Fibroblast of lung (primary cell): ENCODE results near the gene NT5DC1. TPM values are rescaled to one million over a fixed set of nuclear protein-coding genes. Genes with fewer than 3 reads are reported as not detected.

ENCODE experiments used
- DNase-seq, 2 donors: peaks; one replicate each; pipeline versions ENCODE4 v3.0.0 to v3.0.0-alpha.2; 2010; ENCODE audit warnings: low read depth in 2 of 2
- H2AFZ ChIP-seq: 2 replicates; pipeline ENCODE4 v1.5.1; 2012; ENCODE audit warnings: low read length, control low read depth, inconsistent platforms
- H3K27ac ChIP-seq: 2 replicates; pipeline ENCODE4 v1.5.1; 2011; ENCODE audit warnings: low read length, control low read depth; ENCODE audit not compliant: insufficient read depth
- H3K27me3 ChIP-seq: 2 replicates; pipeline ENCODE4 v1.5.1; 2011; ENCODE audit warnings: mild to moderate bottlenecking, low read length; ENCODE audit not compliant: control insufficient read depth, insufficient read depth
- H3K36me3 ChIP-seq: 2 replicates; pipeline ENCODE4 v1.5.1; 2011; ENCODE audit warnings: low read length; ENCODE audit not compliant: control insufficient read depth, insufficient read depth
- H3K4me1 ChIP-seq: 2 replicates; pipeline ENCODE4 v1.5.1; 2011; ENCODE audit warnings: low read length; ENCODE audit not compliant: control insufficient read depth, insufficient read depth; ENCODE audit errors: extremely low read depth
- H3K4me2 ChIP-seq: 2 replicates; pipeline ENCODE4 v1.5.1; 2011; ENCODE audit warnings: low read length, control low read depth; ENCODE audit not compliant: insufficient read depth; ENCODE audit errors: extremely low read depth
- H3K4me3 ChIP-seq, 4 experiments: fragments of 200-600 bp in 1 of 4; sonication (generic) in 1 of 4; replicated peaks in 1 of 4; 2 replicates each; pipeline ENCODE4 v1.5.1; 2011 to 2016; ENCODE audit warnings: low read length in 4 of 4, low read depth in 3 of 4, mild to moderate bottlenecking in 3 of 4, control low read depth in 2 of 4, inconsistent platforms in 1 of 4, mixed read lengths in 1 of 4; ENCODE audit not compliant: insufficient read depth in 1 of 4; ENCODE audit errors: control extremely low read depth in 1 of 4
- H3K79me2 ChIP-seq: 2 replicates; pipeline ENCODE4 v1.5.1; 2012; ENCODE audit warnings: mild to moderate bottlenecking, low read length, inconsistent platforms; ENCODE audit not compliant: control insufficient read depth, insufficient read depth
- H3K9ac ChIP-seq: 2 replicates; pipeline ENCODE4 v1.5.1; 2011; ENCODE audit warnings: mild to moderate bottlenecking, low read length, control low read depth; ENCODE audit not compliant: insufficient read depth
- H3K9me3 ChIP-seq: 2 replicates; pipeline ENCODE4 v1.5.1; 2012; ENCODE audit warnings: low read depth, low read length; ENCODE audit not compliant: control insufficient read depth, insufficient read depth
- H4K20me1 ChIP-seq: 2 replicates; pipeline ENCODE4 v1.5.1; 2011; ENCODE audit warnings: low read length; ENCODE audit not compliant: control insufficient read depth, insufficient read depth; ENCODE audit errors: extremely low read depth
- EZH2 ChIP-seq: IDR thresholded peaks from 2 replicates; pipeline ENCODE4 v1.5.1; 2012; ENCODE audit warnings: low read length, control low read depth, mild to moderate bottlenecking; ENCODE audit errors: missing control alignments
- polyA plus RNA-seq, 2 donors: library from polyadenylated mRNA; depleted of rRNA in 1 of 2; stranded (reverse) in 1 of 2; unstranded in 1 of 2; fragments of >200 nt; gene quantifications; 2 replicates each; pipeline ENCODE4 v1.2.1, GENCODE V29; 2011 to 2012; ENCODE audit warnings: missing spikeins in 1 of 2
- total RNA-seq: library from RNA; depleted of rRNA; stranded (reverse); fragments of >200 nt; gene quantifications from 2 replicates; pipeline ENCODE4 v1.2.1, GENCODE V29; 2014
- TF ChIP-seq, protein P1 (sequence below), 2 donors: IDR thresholded peaks in 1 of 2; conservative IDR thresholded peaks in 1 of 2; 1 replicate in 1 of 2; 2 replicates in 1 of 2; pipeline ENCODE4 v1.5.1; 2011 to 2012; ENCODE audit warnings: low read length in 2 of 2, control low read depth in 1 of 2, inconsistent platforms in 1 of 2, low read depth in 1 of 2, mild to moderate bottlenecking in 1 of 2

NT5DC1 gene
- total and polyA plus RNA-seq, 2 donors (not counting 1 experiment from before 2014, with no cell fraction given): 8.1 to 17.9 TPM

DNA sequence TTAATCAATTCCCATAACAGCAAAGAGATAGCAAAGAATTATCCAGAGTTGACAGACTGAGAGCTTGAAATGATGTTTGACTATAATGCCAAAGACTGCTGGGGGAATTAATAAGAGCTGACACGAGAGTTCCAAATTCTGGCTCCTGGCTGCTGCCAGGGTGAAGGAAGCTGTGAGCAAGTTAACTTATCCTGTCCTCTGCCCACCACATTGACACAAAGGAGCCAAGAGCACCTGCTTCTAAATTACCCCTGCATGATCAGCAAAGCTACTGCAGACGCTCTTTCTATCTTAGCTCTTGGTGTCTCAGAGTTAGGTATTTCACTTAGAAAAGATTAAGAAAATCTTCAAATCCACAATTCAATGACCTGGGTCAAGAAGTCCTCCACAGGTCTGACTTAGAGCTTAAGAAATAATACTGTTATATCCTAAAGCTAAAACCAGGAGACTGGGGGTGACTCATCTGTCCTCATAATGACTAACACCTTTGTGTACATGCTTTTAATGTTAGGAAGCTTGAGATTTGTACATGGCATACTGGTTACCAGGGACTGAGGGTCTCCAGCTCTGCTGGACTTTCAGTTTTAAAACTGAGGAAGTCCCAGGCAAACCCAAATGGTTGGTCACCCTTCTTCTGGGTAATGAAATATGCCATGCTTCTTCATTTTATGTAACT is 26.8 kb upstream of the NT5DC1 start:
- no peak for TF ChIP-seq EZH2
- TF ChIP-seq, protein P1, sequence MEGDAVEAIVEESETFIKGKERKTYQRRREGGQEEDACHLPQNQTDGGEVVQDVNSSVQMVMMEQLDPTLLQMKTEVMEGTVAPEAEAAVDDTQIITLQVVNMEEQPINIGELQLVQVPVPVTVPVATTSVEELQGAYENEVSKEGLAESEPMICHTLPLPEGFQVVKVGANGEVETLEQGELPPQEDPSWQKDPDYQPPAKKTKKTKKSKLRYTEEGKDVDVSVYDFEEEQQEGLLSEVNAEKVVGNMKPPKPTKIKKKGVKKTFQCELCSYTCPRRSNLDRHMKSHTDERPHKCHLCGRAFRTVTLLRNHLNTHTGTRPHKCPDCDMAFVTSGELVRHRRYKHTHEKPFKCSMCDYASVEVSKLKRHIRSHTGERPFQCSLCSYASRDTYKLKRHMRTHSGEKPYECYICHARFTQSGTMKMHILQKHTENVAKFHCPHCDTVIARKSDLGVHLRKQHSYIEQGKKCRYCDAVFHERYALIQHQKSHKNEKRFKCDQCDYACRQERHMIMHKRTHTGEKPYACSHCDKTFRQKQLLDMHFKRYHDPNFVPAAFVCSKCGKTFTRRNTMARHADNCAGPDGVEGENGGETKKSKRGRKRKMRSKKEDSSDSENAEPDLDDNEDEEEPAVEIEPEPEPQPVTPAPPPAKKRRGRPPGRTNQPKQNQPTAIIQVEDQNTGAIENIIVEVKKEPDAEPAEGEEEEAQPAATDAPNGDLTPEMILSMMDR (conservative IDR thresholded peaks at IDR 0.05 in 1 of 2, IDR thresholded peaks at IDR 0.05 in 1 of 2; ENCODE audit: low read depth in 1 of 2, low read length in 2 of 2): no peak
- Histone ChIP-seq H3K9me3 (no peaks in the 10 kb centered on the region), H3K79me2 (no peaks in the 10 kb centered on the region), H3K9ac (no peak overlapping the region), H3K27me3 (no peaks in the 10 kb centered on the region), H3K4me2 (peak overlapping the region; percentile 40), H4K20me1 (no peaks in the 10 kb centered on the region), H3K27ac (no peak overlapping the region), H3K4me1 (peaks cover 3% of the 10 kb centered on the region), H2AFZ (no peak overlapping the region), H3K4me3 (no peak overlapping the region), H3K36me3 (no peaks in the 10 kb centered on the region)
- DNase-seq: peak; percentile 40 to 67

DNA sequence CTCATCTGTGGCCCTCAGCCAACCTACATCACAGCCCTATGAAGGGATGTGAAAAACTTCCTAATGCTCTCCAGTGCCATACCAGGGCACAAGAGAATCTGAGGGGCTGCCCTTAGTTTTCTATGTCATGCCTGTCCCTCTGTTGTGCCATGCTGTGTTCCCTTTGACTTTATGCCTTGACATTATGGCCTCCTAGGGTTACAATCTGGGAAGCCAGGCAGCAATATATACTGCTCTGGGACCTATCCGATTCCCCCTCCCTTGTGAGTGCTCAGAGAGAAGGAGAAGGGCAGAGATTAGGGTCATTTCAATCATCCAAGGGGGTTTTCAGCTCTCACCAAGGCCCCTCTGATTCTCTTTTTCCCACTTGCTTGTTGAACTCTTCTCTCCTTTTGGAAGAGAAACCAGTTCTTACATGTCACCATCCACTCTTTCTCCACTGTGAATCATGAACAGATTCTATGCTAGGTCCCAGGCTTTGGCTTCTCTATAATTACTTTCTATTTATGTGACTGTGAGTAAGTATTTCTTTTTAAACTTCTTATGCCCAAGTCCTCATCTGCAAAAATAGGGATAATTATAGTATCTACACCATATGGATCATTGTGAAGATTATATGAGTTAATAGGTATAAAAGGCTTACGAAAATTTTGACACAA is 25.8 kb upstream of the NT5DC1 start:
- peaks cover 3% of the 10 kb centered on the region for H3K4me1 ChIP-seq
- no peaks in the 10 kb centered on the region for H4K20me1 ChIP-seq
- H3K36me3 ChIP-seq: no peaks in the 10 kb centered on the region
- no peak overlapping the region for H3K27ac ChIP-seq
- no peak overlapping the region for H3K4me3 ChIP-seq
- DNase-seq: no peak
- TF ChIP-seq, protein P1 (conservative IDR thresholded peaks at IDR 0.05 in 1 of 2, IDR thresholded peaks at IDR 0.05 in 1 of 2; ENCODE audit: low read depth in 1 of 2, low read length in 2 of 2): no peak
- no peak for TF ChIP-seq EZH2
- no peaks in the 10 kb centered on the region for H3K79me2 ChIP-seq
- no peaks in the 10 kb centered on the region for H3K9me3 ChIP-seq
- no peak overlapping the region for H3K4me2 ChIP-seq
- H2AFZ ChIP-seq: peak overlapping the region; percentile 8
- no peak overlapping the region for H3K9ac ChIP-seq
- H3K27me3 ChIP-seq: no peaks in the 10 kb centered on the region

DNA sequence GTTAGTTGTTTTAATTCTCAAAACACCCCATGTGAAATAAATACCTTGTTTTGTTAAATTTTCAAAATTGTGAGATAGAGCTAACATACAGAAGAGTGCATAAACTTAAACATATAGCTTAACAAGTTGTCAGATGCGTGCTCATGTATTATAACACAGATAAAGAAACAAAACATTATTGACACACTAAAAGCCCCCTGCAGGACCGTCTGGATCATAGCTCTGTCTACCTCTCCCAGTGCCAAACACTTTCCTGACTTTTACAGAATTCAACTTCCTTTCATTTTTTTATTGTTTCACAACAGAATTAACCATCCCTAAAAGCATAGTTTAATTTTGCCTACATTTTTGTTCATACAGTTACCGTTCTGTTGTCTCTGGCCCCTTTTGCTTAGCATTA is 22.1 kb upstream of the NT5DC1 start:
- Histone ChIP-seq H4K20me1 (no peaks in the 10 kb centered on the region), H3K36me3 (no peaks in the 10 kb centered on the region), H3K4me1 (peaks cover 3% of the 10 kb centered on the region), H3K4me3 (no peak overlapping the region), H3K79me2 (no peaks in the 10 kb centered on the region), H3K27me3 (no peaks in the 10 kb centered on the region), H3K27ac (no peak overlapping the region), H3K9ac (no peak overlapping the region), H3K9me3 (no peaks in the 10 kb centered on the region), H3K4me2 (no peak overlapping the region), H2AFZ (no peak overlapping the region)
- TF ChIP-seq, protein P1 (conservative IDR thresholded peaks at IDR 0.05 in 1 of 2, IDR thresholded peaks at IDR 0.05 in 1 of 2; ENCODE audit: low read depth in 1 of 2, low read length in 2 of 2): no peak
- no peak for TF ChIP-seq EZH2
- DNase-seq: no peak
